HepG2 (cell line): ENCODE measurements around the gene CAPN11.

Experiments
- CBX5 ChIP-seq: sonication (generic); formaldehyde crosslinking; IDR thresholded peaks from 2 replicates; pipeline ENCODE4 v1.4.0; 2020; ENCODE audit warnings: missing genetic modification reagents, borderline replicate concordance
- CREM ChIP-seq, 2 experiments: sonication (generic) in 1 of 2; formaldehyde crosslinking in 1 of 2; IDR thresholded peaks; 2 replicates each; pipeline versions ENCODE4 v1.4.0 to v1.6.1; 2016 to 2020; ENCODE audit warnings: antibody characterized with exemption in 1 of 2, mild to moderate bottlenecking in 1 of 2, missing genetic modification reagents in 1 of 2
- NFATC3 ChIP-seq: sonication (generic); formaldehyde crosslinking; IDR thresholded peaks from 2 replicates; pipeline ENCODE4 v1.5.1; 2020; ENCODE audit warnings: mild to moderate bottlenecking, missing genetic modification reagents
- TF ChIP-seq, protein P1 (sequence below): sonication (generic); formaldehyde crosslinking; IDR thresholded peaks from 2 replicates; pipeline ENCODE4 v1.5.0; 2020; ENCODE audit warnings: mild to moderate bottlenecking, missing genetic modification reagents, moderate library complexity
- TF ChIP-seq, protein P2 (sequence below): sonication (generic); formaldehyde crosslinking; IDR thresholded peaks from 2 replicates; pipeline ENCODE4 v1.5.1; 2020; ENCODE audit warnings: mild to moderate bottlenecking, moderate library complexity, missing genetic modification reagents
- TF ChIP-seq, protein P3 (sequence below): fragments of 450-650 bp; IDR thresholded peaks from 2 replicates; pipeline ENCODE4 v1.6.1; 2017; ENCODE audit warnings: mild to moderate bottlenecking

DNA sequence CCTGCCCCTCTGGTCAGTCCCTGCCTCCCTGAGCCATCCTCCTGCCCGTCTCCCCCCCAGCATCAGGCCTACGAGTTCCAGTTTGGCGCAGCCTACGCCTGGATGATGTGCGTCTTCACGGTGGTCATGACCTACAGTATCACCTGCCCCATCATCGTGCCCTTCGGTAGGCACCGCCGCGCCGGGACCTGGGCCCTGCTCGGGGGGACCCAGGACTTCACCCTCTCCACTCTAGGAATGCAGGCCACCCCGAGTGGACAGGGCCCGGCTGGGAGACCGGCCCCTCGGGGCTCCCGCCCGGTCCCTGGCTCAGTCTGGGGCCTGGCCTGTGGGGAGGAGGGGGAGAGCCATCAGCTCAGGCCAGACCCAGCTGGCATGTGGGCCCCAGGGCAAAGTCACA, 6.1 kb upstream of the CAPN11 start:
- TF ChIP-seq, protein P1, sequence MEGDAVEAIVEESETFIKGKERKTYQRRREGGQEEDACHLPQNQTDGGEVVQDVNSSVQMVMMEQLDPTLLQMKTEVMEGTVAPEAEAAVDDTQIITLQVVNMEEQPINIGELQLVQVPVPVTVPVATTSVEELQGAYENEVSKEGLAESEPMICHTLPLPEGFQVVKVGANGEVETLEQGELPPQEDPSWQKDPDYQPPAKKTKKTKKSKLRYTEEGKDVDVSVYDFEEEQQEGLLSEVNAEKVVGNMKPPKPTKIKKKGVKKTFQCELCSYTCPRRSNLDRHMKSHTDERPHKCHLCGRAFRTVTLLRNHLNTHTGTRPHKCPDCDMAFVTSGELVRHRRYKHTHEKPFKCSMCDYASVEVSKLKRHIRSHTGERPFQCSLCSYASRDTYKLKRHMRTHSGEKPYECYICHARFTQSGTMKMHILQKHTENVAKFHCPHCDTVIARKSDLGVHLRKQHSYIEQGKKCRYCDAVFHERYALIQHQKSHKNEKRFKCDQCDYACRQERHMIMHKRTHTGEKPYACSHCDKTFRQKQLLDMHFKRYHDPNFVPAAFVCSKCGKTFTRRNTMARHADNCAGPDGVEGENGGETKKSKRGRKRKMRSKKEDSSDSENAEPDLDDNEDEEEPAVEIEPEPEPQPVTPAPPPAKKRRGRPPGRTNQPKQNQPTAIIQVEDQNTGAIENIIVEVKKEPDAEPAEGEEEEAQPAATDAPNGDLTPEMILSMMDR (CRISPR knock-in tag) = no peak
- TF ChIP-seq, protein P2, sequence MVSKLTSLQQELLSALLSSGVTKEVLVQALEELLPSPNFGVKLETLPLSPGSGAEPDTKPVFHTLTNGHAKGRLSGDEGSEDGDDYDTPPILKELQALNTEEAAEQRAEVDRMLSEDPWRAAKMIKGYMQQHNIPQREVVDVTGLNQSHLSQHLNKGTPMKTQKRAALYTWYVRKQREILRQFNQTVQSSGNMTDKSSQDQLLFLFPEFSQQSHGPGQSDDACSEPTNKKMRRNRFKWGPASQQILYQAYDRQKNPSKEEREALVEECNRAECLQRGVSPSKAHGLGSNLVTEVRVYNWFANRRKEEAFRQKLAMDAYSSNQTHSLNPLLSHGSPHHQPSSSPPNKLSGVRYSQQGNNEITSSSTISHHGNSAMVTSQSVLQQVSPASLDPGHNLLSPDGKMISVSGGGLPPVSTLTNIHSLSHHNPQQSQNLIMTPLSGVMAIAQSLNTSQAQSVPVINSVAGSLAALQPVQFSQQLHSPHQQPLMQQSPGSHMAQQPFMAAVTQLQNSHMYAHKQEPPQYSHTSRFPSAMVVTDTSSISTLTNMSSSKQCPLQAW (CRISPR knock-in tag) = no peak
- TF ChIP-seq CBX5 (no peak), CREM (IDR thresholded peaks at IDR 0.05) (no peak), CREM (CRISPR knock-in tag; IDR thresholded peaks at IDR 0.05) (no peak), NFATC3 (CRISPR knock-in tag) (no peak)
- TF ChIP-seq, protein P3, sequence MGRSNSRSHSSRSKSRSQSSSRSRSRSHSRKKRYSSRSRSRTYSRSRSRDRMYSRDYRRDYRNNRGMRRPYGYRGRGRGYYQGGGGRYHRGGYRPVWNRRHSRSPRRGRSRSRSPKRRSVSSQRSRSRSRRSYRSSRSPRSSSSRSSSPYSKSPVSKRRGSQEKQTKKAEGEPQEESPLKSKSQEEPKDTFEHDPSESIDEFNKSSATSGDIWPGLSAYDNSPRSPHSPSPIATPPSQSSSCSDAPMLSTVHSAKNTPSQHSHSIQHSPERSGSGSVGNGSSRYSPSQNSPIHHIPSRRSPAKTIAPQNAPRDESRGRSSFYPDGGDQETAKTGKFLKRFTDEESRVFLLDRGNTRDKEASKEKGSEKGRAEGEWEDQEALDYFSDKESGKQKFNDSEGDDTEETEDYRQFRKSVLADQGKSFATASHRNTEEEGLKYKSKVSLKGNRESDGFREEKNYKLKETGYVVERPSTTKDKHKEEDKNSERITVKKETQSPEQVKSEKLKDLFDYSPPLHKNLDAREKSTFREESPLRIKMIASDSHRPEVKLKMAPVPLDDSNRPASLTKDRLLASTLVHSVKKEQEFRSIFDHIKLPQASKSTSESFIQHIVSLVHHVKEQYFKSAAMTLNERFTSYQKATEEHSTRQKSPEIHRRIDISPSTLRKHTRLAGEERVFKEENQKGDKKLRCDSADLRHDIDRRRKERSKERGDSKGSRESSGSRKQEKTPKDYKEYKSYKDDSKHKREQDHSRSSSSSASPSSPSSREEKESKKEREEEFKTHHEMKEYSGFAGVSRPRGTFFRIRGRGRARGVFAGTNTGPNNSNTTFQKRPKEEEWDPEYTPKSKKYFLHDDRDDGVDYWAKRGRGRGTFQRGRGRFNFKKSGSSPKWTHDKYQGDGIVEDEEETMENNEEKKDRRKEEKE = no peak
